IMR-90 (cell line): Measurements from ENCODE around the gene GPC6. TPM values are rescaled to one million over a fixed set of nuclear protein-coding genes. Genes with fewer than 3 reads are reported as not detected.
A peak's percentile ranks its signal among the peaks of the same experiment; 100 is the strongest.

Experiments
- ATAC-seq: fragments of 200-7000 bp; cut with Tn5 transposase; 2 replicates; pipeline ENCODE4 v1.9.1; 2020; ENCODE audit warnings: low read depth, mild to moderate bottlenecking, moderate library complexity
- BruUV-seq: library from RNA; stranded (reverse); fragments of 400-500 nt; replicated peaks from 2 replicates; lab custom pipeline; 2021; lab: Mats Ljungman, UMichigan
- CTCF ChIA-PET: fragments of 300-600 bp; formaldehyde crosslinking; extraction: SDS; loops from one replicate; lab custom pipeline; 2021; ENCODE audit warnings: antibody characterized with exemption; lab: Yijun Ruan, JAX
- POLR2A ChIA-PET: fragments of 300-600 bp; sonication (Branson Sonifier 250); formaldehyde crosslinking; loops from one replicate; lab custom pipeline; 2022; ENCODE audit warnings: antibody characterized with exemption; ENCODE audit not compliant: unreplicated experiment; lab: Charles Lee
- DNase-seq: peaks from one replicate; pipeline ENCODE4 v3.0.0; 2013
- H2AFZ ChIP-seq: replicated peaks from 2 replicates; pipeline ENCODE3; 2013; ENCODE audit warnings: low read length, mild to moderate bottlenecking; ENCODE audit not compliant: poor library complexity
- H2AK5ac ChIP-seq: 2 replicates; pipeline ENCODE4 v1.6.1; 2013; ENCODE audit warnings: low read depth, low read length, inconsistent platforms
- H2AK9ac ChIP-seq: replicated peaks from 2 replicates; pipeline ENCODE3; 2013; ENCODE audit warnings: mild to moderate bottlenecking, low read depth, low read length, moderate library complexity; ENCODE audit not compliant: poor library complexity
- H2BK120ac ChIP-seq: 2 replicates; pipeline ENCODE4 v1.6.1; 2013; ENCODE audit warnings: low read depth, low read length, inconsistent platforms
- H2BK15ac ChIP-seq: 3 replicates; pipeline ENCODE4 v1.6.1; 2013; ENCODE audit warnings: low read depth, low read length, inconsistent platforms
- H2BK20ac ChIP-seq: 2 replicates; pipeline ENCODE4 v1.6.1; 2013; ENCODE audit warnings: low read depth, mild to moderate bottlenecking, inconsistent platforms, low read length, moderate library complexity
- H2BK5ac ChIP-seq: 2 replicates; pipeline ENCODE4 v1.6.1; 2013; ENCODE audit warnings: mild to moderate bottlenecking, low read depth, low read length, inconsistent platforms; ENCODE audit not compliant: poor library complexity, severe bottlenecking
- H3K14ac ChIP-seq: replicated peaks from 2 replicates; pipeline ENCODE4 v1.6.1; 2013; ENCODE audit warnings: low read depth, low read length, inconsistent platforms
- H3K18ac ChIP-seq: 2 replicates; pipeline ENCODE4 v1.6.1; 2013; ENCODE audit warnings: low read depth, low read length, control low read depth
- H3K23ac ChIP-seq: 2 replicates; pipeline ENCODE4 v1.6.1; 2013; ENCODE audit warnings: low read depth, low read length, inconsistent platforms
- H3K27ac ChIP-seq: 2 replicates; pipeline ENCODE4 v1.5.1; 2013; ENCODE audit warnings: mild to moderate bottlenecking, control low read depth, low read length; ENCODE audit not compliant: insufficient read depth
- H3K27me3 ChIP-seq: 2 replicates; pipeline ENCODE4 v1.6.1; 2013; ENCODE audit warnings: low read length; ENCODE audit not compliant: control insufficient read depth, insufficient read depth
- H3K36me3 ChIP-seq: 2 replicates; pipeline ENCODE4 v1.6.1; 2013; ENCODE audit warnings: low read length, mixed read lengths; ENCODE audit not compliant: control insufficient read depth, insufficient read depth
- H3K4ac ChIP-seq: 2 replicates; pipeline ENCODE4 v1.6.1; 2013; ENCODE audit warnings: low read depth, low read length, inconsistent platforms
- H3K4me1 ChIP-seq: 2 replicates; pipeline ENCODE4 v1.6.1; 2013; ENCODE audit warnings: low read length, mixed read lengths; ENCODE audit not compliant: control insufficient read depth, insufficient read depth
- H3K4me2 ChIP-seq: 2 replicates; pipeline ENCODE4 v1.6.1; 2013; ENCODE audit warnings: low read depth, mild to moderate bottlenecking, control low read depth, low read length, moderate library complexity
- H3K4me3 ChIP-seq: 2 replicates; pipeline ENCODE4 v1.5.1; 2013; ENCODE audit warnings: low read depth, mild to moderate bottlenecking, control low read depth, low read length, moderate library complexity; ENCODE audit not compliant: insufficient read depth
- H3K56ac ChIP-seq: 2 replicates; pipeline ENCODE4 v1.6.1; 2013; ENCODE audit warnings: low read length, inconsistent platforms; ENCODE audit not compliant: insufficient read depth; ENCODE audit errors: extremely low read depth
- H3K79me1 ChIP-seq, 2 experiments: 2 replicates each; pipeline ENCODE4 v1.6.1; 2013; ENCODE audit warnings: low read length in 2 of 2, inconsistent platforms in 1 of 2, low read depth in 1 of 2
- H3K9ac ChIP-seq: 2 replicates; pipeline ENCODE4 v1.6.1; 2013; ENCODE audit warnings: low read depth, low read length, control low read depth
- H3K9me1 ChIP-seq: 2 replicates; pipeline ENCODE4 v1.6.1; 2013; ENCODE audit warnings: low read length, inconsistent platforms; ENCODE audit not compliant: insufficient read depth
- H3K9me3 ChIP-seq: 2 replicates; pipeline ENCODE4 v1.6.1; 2013; ENCODE audit warnings: low read length; ENCODE audit not compliant: control insufficient read depth, insufficient read depth
- H4K20me1 ChIP-seq: 2 replicates; pipeline ENCODE4 v1.6.1; 2013; ENCODE audit warnings: low read length, inconsistent platforms; ENCODE audit not compliant: insufficient read depth
- H4K5ac ChIP-seq: 2 replicates; pipeline ENCODE4 v1.6.1; 2013; ENCODE audit warnings: mild to moderate bottlenecking, low read depth, low read length, control low read depth
- H4K8ac ChIP-seq, 2 experiments: 2 replicates each; pipeline ENCODE4 v1.6.1; 2013; ENCODE audit warnings: low read depth in 2 of 2, low read length in 2 of 2, control low read depth in 1 of 2, inconsistent platforms in 1 of 2
- H4K91ac ChIP-seq: 2 replicates; pipeline ENCODE4 v1.6.1; 2013; ENCODE audit warnings: low read depth, low read length, inconsistent platforms; ENCODE audit not compliant: insufficient read depth
- FOS ChIP-seq: fragments of 150-350 bp; IDR thresholded peaks from 2 replicates; pipeline ENCODE4 v1.6.1; 2016; ENCODE audit warnings: low read depth, low read length
- MAFK ChIP-seq: IDR thresholded peaks from 2 replicates; pipeline ENCODE4 v1.6.1; 2012; ENCODE audit warnings: low read depth, low read length, improper control_type of control experiment
- MAZ ChIP-seq: IDR thresholded peaks from 2 replicates; pipeline ENCODE4 v1.6.1; 2012; ENCODE audit warnings: low read depth, mild to moderate bottlenecking, low read length, improper control_type of control experiment, moderate library complexity, borderline replicate concordance
- USF2 ChIP-seq: fragments of 150-350 bp; IDR thresholded peaks from 2 replicates; pipeline ENCODE4 v1.6.1; 2017; ENCODE audit warnings: mild to moderate bottlenecking, antibody characterized with exemption, low read length, low read depth
- dilution Hi-C: fragments of 300-500 bp; cut with HindIII; formaldehyde crosslinking; loops from one replicate; pipeline ENCODE4 v1.14.3; 2018; ENCODE audit warnings: low sequenced_read_pairs; ENCODE audit not compliant: unreplicated experiment
- in situ Hi-C: fragments of 300-500 bp; cut with MboI; formaldehyde crosslinking; loops from 3 replicates; pipeline ENCODE4 v1.14.3; 2019; ENCODE audit warnings: low sequenced_read_pairs, inconsistent platforms, mixed read lengths
- intact Hi-C: fragments of 100-400 bp; cut with micrococcal nuclease; formaldehyde crosslinking; loops from 2 replicates; pipeline ENCODE4 v1.10.0; 2022
- polyA plus RNA-seq, 3 experiments: library from polyadenylated mRNA; depleted of rRNA; stranded (reverse); fragments of >200 nt; gene quantifications; 2 replicates each; pipeline ENCODE4 v1.2.3, GENCODE V29; 2012; ENCODE audit warnings: low replicate concordance in 1 of 3
- total RNA-seq: library from RNA; depleted of rRNA; stranded (reverse); fragments of >200 nt; gene quantifications from 2 replicates; pipeline ENCODE4 v1.2.3, GENCODE V29; 2012

GPC6 gene
- total and polyA plus RNA-seq, 2 of the 4 experiments (the other 2 are of a cell fraction), result 14.9 to 39.4 TPM

GRCh38 chr13:93716623-93717022 is 490.0 kb downstream of the GPC6 start:
- peak overlapping the region; percentile 86; the same call in 1 of the 2 replicates for H3K18ac ChIP-seq
- peak; percentile 79 for DNase-seq
- peak overlapping the region; percentile 16; the same call in 1 of the 2 replicates for H3K4me2 ChIP-seq
- peak overlapping the region; percentile 35; the same call in 1 of the 2 replicates for H3K23ac ChIP-seq
- CTCF ChIA-PET, result no interaction called here
- intact Hi-C loops (no loop called here), dilution Hi-C loops (no loop called here), in situ Hi-C loops (no loop called here)
- H4K5ac ChIP-seq, result no peak overlapping the region; the same call in 1 of the 2 replicates
- H2AFZ ChIP-seq, result no peak overlapping the region
- no peak for TF ChIP-seq MAFK
- peak; percentile 47; the same call in 1 of the 2 replicates for TF ChIP-seq FOS
- TF ChIP-seq MAZ, result no peak
- no peak for TF ChIP-seq USF2
- H2BK120ac ChIP-seq, result peak overlapping the region; percentile 69
- peaks cover 4% of the 10 kb centered on the region for H3K9me3 ChIP-seq
- H3K27me3 ChIP-seq, result no peaks in the 10 kb centered on the region
- H2BK5ac ChIP-seq, result peak overlapping the region; percentile 87
- peak overlapping the region in 1 of 2 experiments; percentile 56; a peak in 2 of 4 replicates for H4K8ac ChIP-seq
- no TSS peak for BruUV-seq
- H3K4ac ChIP-seq, result peak overlapping the region; percentile 44; the same call in 1 of the 2 replicates
- no peak overlapping the region for H2AK9ac ChIP-seq
- H3K79me1 ChIP-seq, result peaks cover 0 to 3% of the 10 kb centered on the region in 2 experiments; a peak in 1 of 4 replicates
- peak overlapping the region; percentile 85 for H2BK20ac ChIP-seq
- H3K4me1 ChIP-seq, result peaks cover 4% of the 10 kb centered on the region
- POLR2A ChIA-PET, result no interaction called here
- H4K20me1 ChIP-seq, result no peaks in the 10 kb centered on the region
- peak overlapping the region; percentile 40; the same call in 1 of the 2 replicates for H4K91ac ChIP-seq
- H3K14ac ChIP-seq, result peak overlapping the region; percentile 48
- H3K27ac ChIP-seq, result no peak overlapping the region
- peak overlapping the region; percentile 91; the same call in 1 of the 2 replicates for H2AK5ac ChIP-seq
- ATAC-seq, result peak; percentile 100
- no peak overlapping the region for H3K4me3 ChIP-seq
- H3K56ac ChIP-seq, result peak overlapping the region; percentile 54; the same call in 1 of the 2 replicates
- no peaks in the 10 kb centered on the region; the same call in 1 of the 2 replicates for H3K9me1 ChIP-seq
- no peak overlapping the region for H3K9ac ChIP-seq
- peak overlapping the region; percentile 49; the same call in 2 of the 3 replicates for H2BK15ac ChIP-seq
- no peaks in the 10 kb centered on the region for H3K36me3 ChIP-seq
